ENCODE results near the gene ATP11A.
A peak's percentile ranks its signal among the peaks of the same experiment; 100 is the strongest.

Gene ATP11A

GRCh38 chr13:112711528-112712265, 21.9 kb downstream of the ATP11A start:
- DNase-seq = peak; percentile 92

- DNase-seq = no peak
Observed at GRCh38 chr13:112712451-112713207, 22.8 kb downstream of the ATP11A start.

GRCh38 chr13:112713517-112714253, 23.8 kb downstream of the ATP11A start:
- no peak for DNase-seq

- DNase-seq = no peak
Observed at GRCh38 chr13:112714376-112715174, 24.7 kb downstream of the ATP11A start.

GRCh38 chr13:112715210-112715609, 25.4 kb downstream of the ATP11A start:
- no peak for DNase-seq

- DNase-seq = no peak
Observed at GRCh38 chr13:112715715-112716460, 26.1 kb downstream of the ATP11A start.

- no peak for DNase-seq
Observed at GRCh38 chr13:112716461-112716820, 26.6 kb downstream of the ATP11A start.

- DNase-seq = no peak
Observed at GRCh38 chr13:112716841-112717520, 27.1 kb downstream of the ATP11A start.

GRCh38 chr13:112718318-112718717, 28.5 kb downstream of the ATP11A start:
- DNase-seq = no peak

GRCh38 chr13:112719016-112719415, 29.2 kb downstream of the ATP11A start:
- DNase-seq = no peak

GRCh38 chr13:112719556-112719955, 29.7 kb downstream of the ATP11A start:
- no peak for DNase-seq

GRCh38 chr13:112720251-112720650, 30.4 kb downstream of the ATP11A start:
- DNase-seq = no peak

GRCh38 chr13:112720814-112721197, 31.0 kb downstream of the ATP11A start:
- no peak for DNase-seq

GRCh38 chr13:112721198-112722104, 31.6 kb downstream of the ATP11A start:
- DNase-seq = no peak

GRCh38 chr13:112722433-112723263, 32.8 kb downstream of the ATP11A start:
- DNase-seq = peak; percentile 83

- no peak for DNase-seq
Observed at GRCh38 chr13:112723771-112724170, 33.9 kb downstream of the ATP11A start.

- no peak for DNase-seq
Observed at GRCh38 chr13:112724788-112725345, 35.0 kb downstream of the ATP11A start.

- no peak for DNase-seq
Observed at GRCh38 chr13:112725346-112726015, 35.6 kb downstream of the ATP11A start.
